CD4-positive, alpha-beta T cell treated with Interferon gamma for 1 hour (primary cell): Measurements from ENCODE around the gene FRMD4A.

Experiments
- DNase-seq: peaks from one replicate; pipeline ENCODE4 v3.0.0-alpha.2; 2020

FRMD4A gene

DNA sequence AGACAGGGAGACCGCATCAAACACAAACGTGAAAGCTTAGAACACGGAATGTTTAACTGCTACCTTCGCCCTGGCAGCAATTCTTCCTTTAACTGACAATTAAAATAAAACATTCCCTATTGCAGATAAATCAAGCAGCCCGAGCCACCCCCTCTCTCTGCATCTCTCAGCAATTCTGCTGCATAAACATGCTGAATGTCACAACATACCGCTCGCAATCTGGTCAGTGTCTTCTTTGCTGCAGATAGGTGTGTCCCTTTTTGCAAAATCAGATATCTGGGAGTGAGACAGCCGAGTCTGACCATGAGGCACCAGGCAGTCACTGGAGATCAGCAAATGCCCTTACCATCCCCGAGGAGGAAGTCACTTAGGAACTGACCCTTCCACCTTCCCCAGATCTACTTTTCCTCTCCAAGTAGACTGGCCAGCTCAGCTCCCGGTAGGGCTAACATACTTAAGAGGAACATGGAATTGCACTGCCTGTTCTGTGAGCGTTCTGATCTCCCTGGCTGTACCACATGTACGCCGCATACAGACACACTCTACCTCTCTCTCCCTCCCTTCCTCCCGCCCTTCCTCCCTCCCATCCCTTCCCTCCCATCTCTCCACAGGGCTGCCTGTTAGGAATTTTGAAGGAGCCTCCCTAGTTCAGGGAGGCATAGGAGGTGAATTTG, at the start of gene FRMD4A:
TSS of gene FRMD4A (minus strand) at position 537 of the 674 bp plus-strand sequence.
- no peak for DNase-seq

DNA sequence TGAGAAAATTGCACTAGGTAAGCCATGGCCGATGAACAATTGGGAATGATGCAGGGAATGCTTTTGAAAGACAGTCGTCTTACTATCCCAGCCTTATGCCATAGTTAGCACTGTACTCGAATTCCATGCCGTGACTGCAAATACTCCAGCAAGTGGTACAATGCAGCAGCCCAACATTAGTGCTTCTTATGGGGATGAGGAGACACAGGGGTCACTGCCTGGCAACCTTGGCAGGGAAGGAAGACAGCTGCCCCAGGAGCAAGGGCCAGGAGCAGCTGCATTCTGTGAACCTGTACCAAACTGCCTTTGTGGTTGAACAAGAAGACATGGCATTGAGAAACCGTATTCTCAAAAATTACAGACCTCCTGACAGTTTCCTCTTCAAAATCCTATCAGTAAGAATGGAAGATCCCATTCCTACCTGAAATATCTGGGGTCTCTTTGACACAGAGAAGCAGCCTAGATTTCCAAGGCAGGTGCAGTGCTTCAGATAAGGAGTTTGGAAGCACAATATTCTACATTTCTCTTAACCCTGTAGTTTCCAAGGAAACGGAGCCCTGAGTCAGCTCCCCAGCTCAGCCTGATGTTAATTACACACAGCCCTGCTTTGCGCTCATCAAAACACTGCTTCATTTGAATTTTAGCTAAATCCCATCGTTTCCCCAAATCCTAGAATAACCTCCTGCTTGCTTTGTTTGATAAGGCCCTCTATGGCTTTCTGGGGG, 49.0 kb upstream of the FRMD4A start:
- DNase-seq, result no peak

DNA sequence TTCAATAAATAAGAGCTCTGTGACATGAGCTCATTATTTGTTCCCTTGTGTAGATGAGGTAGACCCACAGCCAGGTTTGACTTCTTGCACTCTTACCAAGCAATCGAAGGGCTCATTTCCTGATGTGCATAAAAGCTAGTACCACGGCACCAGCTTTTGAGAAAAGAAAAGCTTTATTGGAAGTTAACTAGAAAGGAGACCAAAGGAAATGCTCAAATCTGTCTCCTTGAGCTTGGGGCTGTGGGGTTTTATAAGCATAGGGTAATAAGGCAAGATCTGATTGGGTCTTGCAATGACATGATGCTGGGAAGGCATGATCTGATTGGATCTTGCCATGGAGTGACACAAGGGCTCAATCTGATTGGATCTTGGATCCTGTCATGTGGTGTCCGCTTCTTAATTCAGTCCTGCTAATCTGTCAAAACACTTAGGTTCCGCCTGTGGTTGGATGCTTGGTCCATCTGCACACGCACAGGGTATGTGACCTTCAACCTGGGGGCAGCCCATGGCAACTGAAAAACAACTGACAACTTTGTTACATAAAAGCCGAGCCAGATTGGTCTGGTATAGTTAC, 47.8 kb upstream of the FRMD4A start:
- DNase-seq, result no peak

DNA sequence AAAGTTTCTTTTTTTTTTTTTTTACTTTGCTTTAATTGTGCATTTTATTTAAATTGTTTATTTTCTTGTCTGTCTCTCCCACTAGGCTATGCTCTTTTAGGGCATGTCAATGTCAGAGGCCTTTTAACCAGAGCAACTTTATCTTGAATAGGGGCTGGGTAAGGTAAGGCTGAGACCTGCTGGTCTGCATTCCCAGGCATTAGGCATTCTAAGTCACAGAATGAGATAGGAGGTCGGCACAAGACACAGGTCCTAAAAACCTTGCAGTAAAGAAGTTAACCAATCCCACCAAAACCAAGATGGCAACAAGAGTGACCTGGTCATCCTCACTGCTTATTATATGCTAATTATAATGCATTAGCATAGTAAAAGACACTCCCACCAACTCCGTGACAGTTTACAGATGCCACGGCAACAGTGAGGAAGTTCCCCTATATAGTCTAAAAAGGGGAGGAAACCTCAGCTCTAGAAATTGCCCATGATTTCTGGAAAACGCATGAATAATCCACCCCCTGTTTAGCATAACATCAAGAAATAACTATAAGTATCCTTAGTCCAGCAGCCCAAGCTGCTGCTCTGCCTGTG, 47.0 kb upstream of the FRMD4A start:
- no peak for DNase-seq

DNA sequence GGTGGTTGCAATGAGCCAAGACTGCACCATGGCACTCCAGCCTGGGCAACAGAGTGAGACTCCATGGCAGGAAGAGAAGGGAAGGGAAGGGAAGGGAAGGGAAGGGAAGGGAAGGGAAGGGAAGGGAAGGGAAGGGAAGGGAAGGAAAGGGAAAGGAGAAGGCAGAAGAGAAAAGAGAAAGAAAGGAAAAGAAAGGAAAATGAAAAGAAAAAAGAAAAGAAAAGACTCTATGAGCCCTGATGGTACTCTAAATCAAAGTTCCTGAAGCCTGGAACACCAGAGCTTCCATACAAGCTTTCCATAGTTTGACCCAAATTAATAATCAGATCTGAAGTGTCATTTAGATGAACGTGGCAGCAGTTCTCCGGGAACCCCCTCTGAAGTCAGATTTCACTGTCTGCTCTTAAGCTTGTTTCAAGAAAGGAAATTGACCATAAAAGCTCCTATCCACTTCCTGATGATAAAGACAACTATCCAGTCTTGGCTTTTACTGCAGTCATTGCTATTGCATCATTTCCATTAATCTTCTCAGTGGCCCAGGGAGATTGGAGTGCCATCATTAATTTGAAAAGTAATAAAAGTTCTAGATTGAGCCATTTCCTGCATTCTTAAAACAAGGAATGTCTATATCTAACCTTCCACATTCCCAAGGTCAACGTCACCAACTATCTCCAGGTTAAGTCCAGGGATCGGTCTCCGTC, 44.2 kb upstream of the FRMD4A start:
- DNase-seq, result no peak

DNA sequence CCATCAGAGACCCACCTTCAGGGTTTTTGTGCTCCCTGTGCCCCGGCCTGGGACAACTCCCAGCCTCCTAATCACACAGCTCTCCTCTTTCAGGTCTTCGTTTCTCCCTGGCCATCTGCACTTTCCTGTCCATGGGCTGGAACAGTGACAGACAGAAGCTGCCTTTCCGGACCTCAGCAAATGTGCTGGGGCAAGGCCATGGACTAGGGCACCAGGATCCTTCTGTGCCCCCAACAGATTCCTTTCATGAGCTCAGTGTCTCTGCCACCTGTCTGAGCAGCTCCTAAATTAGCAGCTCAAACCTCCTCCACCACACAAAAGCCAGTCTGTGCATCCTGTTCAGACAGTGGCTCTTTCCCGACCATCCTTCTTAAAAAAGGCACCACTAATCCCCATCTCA, 41.9 kb upstream of the FRMD4A start:
- DNase-seq, result no peak

DNA sequence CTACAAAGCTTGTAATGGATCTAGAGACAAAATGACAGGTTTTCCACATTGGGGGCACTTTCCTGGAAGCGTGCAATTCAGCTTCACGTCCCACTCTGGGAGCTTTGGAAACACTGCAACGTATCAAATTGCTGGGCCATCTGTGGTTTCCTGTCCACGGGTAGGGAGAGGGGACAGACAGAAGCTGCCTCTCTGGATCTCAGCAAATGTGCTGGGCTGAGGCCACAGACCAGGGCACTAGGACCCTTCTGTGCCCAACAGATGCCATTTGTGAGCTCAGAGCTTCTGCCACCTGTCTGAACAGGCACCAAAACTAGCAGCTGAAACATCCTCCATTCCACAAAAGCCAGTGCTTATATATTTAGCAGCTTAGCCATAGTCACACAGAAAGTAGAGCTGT, 40.9 kb upstream of the FRMD4A start:
- no peak for DNase-seq

DNA sequence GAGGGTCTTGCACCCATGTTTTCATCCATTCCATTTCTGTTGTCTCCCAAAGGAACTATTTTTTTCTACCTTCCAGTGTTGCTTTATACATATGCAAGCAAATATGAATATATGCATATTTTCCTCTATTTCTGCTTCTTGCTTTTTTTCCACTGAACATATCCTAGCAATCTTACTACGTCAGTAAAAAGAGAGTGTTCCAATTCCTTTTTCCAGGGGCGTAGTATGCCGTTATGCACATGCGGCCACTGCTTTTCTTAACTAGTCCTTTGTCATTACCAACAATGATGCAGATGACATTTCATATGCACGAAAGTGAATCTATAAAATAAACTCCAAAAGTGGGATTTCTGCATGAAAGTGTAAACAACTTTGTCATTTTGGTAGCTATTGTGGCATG, 40.2 kb upstream of the FRMD4A start:
- DNase-seq, result no peak

DNA sequence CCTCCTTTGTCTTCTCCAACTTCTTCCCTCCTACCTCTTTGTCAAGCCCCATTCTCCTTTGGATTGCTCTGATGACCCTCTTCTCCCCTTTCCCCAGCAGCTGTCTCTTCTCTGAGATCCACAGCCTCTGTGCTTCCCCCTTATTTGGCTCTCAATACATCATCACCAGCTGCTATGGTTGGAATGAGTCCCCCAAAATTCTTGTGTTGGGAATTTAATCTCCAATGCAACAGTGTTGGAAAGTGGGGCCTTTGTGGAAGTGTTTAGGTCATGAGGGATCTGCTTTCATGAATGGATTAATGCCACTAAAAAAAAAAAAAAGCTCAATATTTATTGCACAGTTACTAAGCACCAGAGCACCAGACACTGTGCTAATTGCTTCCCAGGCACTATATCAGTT, 39.2 kb upstream of the FRMD4A start:
- no peak for DNase-seq

DNA sequence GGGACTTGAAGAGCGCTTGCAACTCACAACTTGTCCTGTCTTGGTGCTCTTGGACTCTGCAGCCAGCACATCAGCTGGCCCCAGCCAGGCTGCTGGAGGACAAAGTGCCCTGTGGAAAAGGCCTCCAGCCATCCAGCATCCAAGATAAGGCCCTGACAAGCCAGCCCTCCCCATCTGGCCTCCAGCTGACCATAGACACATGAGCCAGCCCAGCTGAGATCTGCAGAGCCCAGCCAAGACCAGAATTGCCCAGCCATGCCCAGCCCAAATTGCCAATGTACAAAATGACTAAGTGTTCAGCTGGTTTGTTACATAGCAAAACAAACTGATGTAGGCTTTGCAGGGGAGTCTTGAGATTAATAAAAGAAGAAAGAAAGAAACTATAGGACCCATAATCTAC, 36.0 kb upstream of the FRMD4A start:
- DNase-seq, result no peak

DNA sequence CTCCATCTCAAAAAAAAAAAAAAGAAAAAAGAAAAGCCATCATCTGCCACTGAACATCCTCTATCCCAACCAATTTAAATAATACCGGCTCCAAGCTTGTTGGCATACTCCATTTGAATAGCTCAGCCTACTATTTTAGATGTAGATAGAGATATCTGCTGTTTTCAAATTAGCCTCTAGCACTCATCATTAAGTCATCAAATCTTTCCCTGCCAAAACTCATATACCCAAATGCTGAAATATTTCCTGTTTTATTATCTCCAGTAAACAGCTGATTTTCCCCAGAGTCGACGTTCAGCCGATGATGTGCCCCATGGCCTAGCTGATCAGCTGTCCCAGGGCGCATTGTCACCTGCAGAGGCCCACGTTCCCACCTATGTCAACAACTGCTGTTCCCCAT, 34.5 kb upstream of the FRMD4A start:
- DNase-seq, result no peak

DNA sequence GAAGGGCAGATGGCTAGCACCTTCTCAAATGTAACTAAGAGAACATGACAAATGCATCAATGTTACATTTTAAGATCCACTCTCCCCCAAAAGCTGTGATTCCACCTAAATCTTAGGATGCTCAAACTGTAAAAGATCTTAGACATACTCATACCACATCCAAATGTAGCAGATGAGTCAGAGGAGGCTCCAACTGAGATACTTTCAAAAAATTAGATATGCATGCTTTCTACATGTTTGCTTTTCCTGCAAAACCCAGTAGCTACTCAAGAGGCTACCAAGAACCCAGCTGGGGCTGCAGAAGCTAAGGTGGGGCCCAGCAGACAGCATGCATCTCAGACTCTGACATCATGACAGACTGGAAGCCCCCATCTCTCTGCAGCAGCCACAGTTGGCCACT, 31.4 kb upstream of the FRMD4A start:
- no peak for DNase-seq

DNA sequence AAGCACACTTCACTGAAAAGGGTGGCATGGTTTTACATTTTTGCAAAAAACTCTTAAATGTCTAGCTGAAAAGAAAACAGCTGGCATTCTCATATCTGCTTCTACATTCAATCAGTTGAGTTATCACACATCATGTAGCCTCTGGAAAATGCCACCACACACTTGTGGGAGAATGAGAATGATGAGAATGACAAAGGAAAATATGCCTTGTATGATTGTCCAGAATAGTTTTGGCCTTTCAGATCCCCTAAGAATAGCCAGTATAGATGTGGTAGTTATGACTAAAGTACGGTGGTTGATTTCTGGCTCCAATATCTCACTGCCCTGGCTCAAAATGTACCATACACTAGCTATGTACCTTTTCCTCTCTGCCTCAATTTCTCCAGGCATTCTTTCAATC, 30.2 kb upstream of the FRMD4A start:
- no peak for DNase-seq

DNA sequence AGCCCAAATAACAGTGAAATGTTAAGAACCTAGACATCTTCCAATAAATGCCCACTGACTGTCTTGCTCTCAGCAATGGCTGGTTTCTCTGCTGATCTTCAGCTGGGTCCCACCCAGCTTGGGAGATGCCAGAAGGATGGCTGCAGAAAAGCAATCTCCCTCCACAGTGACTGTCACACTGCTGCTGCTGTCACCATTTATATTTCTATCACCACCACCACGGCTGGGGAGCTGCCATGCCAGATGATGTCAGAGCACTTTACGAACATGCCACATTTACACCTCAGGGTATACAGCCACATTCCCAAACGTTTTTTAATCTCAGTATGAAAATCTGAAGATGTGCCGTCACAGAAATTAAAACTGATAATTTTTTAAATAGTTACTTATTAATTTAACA, 29.8 kb upstream of the FRMD4A start:
- no peak for DNase-seq

DNA sequence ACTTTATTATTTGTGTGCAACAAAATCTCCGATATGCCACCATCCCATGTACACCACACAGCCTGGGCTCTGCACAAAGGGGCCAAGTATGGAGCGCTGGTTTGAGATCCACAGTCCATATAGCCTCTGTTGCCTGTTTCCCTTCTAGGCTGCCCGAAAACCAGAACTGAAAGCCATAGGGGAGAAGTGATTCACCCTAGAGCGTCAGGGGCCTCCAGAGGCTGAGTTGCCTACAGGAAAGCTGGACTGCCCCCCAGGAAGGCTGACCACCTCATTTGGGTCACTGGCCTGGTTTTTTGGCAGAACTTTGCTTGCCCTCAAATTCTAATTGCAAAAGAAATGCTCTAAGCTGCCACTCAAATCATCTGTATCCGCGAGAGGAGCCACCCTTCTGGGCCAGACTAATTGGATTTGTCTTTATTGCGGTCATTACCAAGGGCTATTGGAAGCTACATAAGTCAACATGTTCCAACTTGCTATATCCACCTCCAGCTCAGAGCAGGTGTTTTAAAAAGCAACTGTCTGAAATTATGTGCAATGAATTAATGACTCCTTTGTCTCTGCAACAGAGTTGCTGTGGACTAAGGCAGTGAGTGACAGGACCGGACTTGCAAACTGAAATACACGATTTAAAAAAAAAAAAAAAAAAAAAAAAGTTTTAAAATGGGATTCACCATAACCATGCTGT, 28.3 kb upstream of the FRMD4A start:
- DNase-seq, result no peak

DNA sequence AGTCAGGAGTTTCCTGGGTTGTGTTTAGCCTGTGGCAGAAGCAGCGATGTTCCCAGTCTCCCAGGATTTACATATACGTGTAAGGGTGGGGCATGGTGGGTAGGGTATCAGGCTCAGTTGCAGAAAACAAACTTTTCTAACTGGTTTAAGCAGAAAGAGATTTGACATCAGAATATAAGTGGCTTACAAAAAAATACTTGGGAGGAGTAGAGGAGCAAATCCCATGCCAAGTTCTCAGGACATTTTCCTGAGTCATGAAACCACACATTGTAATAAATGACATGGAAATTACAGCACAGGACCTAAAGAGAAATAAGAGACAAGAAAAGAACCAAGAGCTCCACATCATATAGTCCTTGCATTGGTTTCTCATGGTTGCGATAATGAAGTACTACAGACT, 26.2 kb upstream of the FRMD4A start:
- no peak for DNase-seq

DNA sequence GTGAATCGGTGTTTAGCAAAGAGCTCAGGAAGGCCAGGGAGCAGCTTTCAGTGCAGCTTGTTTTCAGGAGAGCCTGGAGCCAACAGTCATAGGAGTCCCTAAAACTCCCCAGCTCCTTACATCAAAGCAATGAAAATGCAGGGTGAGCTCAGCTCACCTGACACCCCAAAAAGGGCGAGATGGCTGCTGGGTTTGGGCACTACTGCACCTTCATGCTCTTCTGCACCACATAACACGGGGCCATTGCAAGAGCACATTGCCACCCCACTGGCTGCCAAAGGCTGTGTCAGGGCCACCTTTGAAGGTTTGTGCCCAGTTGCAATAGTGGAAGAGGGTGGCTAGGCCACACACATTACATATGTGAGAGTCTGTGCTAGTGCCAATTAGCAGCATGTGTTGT, 25.0 kb upstream of the FRMD4A start:
- DNase-seq, result no peak

DNA sequence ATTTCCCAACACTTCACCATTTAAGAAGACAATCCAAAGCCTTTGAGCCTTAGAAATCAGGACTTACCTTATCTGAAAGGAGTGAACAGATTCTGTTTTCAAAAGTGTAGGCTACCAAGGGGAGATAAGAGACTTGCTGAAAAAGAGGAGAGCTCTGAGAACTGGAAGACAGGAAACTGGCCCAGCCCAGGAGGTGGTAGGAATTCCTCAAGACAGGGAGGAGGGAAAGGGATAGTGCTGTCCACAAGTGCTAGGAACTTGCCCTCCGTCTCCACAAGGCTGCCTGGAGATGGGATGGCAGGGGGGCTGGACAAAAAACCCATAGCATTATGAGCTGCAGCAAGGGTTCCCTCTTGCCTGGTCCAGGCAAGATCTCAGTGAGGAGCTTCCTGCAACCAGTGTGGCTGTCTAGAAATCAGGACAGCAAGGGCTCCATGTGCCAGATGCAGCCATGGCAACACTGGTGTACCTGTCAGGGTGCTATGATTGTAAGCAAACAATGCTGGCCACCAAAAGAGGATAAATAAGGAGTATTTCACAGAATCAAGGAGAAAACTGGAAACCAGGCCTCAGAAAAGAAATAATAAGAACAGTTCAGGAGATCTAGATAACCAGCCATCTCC, 22.7 kb upstream of the FRMD4A start:
- no peak for DNase-seq

DNA sequence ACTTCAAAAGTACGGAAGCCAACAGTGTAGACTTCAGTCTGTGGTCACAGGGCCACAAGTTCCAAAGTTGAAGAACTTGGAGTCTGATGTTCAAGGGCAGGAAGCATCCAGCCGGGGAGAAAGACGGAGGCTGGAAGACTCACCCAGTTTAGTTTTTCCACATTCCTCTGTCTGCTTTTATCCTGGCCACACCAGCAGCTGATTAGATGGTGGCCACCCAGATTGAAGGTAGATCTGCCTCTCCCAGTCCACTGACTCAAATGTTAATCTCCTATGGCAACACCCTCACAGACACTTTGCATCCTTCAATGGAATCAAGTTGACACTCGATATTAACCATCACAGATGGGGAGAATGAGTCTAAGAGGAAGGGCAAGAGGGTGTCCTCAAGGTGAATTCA, 19.3 kb upstream of the FRMD4A start:
- no peak for DNase-seq

DNA sequence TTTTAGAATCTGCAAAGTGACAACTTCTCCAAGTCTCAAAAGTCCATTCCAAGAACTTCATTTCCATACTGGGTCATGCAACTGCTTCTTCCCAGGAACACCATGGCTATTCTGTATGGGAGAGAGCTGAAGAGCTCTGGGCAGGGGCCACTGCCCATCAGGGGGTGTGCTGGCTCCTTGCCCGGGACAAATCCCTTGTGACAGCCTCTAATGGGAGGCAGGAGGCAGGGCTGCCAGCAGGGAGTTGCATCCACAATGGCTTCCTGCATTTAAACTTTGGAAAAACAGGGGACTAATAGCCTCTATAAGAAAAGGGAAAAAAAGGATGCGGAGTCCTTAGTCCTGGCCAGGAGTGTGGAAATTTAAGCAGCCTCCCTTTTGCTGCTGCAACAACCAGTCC, 18.4 kb upstream of the FRMD4A start:
- DNase-seq, result no peak

DNA sequence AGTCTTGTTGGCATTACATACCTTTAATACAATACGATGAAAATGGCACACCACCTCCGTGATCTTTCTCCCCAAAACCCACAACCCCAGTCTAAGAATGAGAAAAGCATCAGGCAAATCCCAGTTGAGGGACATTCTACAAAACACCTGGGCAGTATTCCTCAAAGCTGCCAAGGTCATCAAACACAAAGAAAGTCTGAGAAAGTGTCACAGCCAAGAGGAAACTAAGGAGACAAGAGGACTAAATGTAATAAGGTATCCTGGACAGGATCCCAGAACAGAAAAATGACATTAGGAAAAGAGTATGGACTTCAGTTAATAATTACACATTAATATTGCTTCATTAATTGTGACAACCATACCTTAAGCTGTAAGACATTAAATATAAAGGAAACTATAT, 14.5 kb upstream of the FRMD4A start:
- no peak for DNase-seq

DNA sequence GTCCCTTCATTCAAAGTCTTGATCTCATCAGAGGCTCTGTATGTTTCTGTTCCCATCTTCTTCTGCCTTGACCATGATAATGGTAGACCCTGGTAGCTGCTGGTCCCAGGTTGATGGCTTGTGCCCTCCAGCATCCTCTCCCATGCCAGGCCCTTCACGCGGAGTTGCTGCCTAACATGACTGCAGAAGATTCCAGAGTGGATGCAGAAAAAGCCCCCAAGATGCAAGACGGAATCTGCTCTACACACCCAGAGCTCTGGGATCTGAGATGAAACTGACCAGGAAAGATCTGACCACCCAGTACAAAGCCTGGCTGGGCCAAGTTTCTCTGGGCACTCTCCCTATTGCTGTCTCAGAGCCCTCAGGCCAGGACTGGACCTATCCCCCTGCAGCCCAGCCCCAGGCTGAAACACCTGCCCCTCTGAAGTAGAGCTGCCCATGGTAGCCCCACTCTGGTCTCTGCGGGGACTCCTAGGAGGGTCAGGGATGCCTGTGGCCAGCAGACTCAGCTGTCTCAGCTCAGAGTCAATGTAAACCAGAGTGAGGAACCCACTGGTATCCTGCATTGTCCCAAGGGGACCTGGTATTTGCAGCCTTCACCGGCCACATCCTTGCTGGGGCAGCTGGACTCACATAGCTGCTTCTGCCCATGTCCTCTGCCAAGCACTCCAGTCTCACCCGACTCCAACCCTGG, 9.5 kb upstream of the FRMD4A start:
- no peak for DNase-seq
